HT-29 (cell line): ENCODE data around the gene LRRC7. TPM values are rescaled to one million over a fixed set of nuclear protein-coding genes. Genes with fewer than 3 reads are reported as not detected.

ENCODE experiments used
- DNase-seq: peaks from one replicate; pipeline ENCODE4 v3.0.0-alpha.2; 2015; ENCODE audit warnings: low spot score
- total RNA-seq: library from RNA; depleted of rRNA; stranded (reverse); fragments of >200 nt; shearing (Covaris generic); gene quantifications from 2 replicates; pipeline ENCODE4 v1.2.3, GENCODE V29; 2014

LRRC7 gene
- total RNA-seq, 1 experiment from 2014 or later = not detected

GRCh38 chr1:69765951-69766350, 198.2 kb downstream of the LRRC7 start:
- DNase-seq = no peak

GRCh38 chr1:69766431-69767180, 198.9 kb downstream of the LRRC7 start:
- no peak for DNase-seq

GRCh38 chr1:69776555-69776954, 208.8 kb downstream of the LRRC7 start:
- DNase-seq = no peak

- no peak for DNase-seq
Measured at GRCh38 chr1:69777423-69777822, 209.7 kb downstream of the LRRC7 start.

- DNase-seq = no peak
Measured at GRCh38 chr1:69777971-69778370, 210.2 kb downstream of the LRRC7 start.

- DNase-seq = no peak
Measured at GRCh38 chr1:69787151-69787550, 219.4 kb downstream of the LRRC7 start.

- DNase-seq = no peak
Measured at GRCh38 chr1:69791311-69791710, 223.6 kb downstream of the LRRC7 start.

GRCh38 chr1:69794831-69795230, 227.1 kb downstream of the LRRC7 start:
- DNase-seq = no peak

GRCh38 chr1:69814926-69815325, 247.2 kb downstream of the LRRC7 start:
- no peak for DNase-seq

- no peak for DNase-seq
Measured at GRCh38 chr1:69824932-69825331, 257.2 kb downstream of the LRRC7 start.

- no peak for DNase-seq
Measured at GRCh38 chr1:69827732-69828131, 260.0 kb downstream of the LRRC7 start.

- DNase-seq = no peak
Measured at GRCh38 chr1:69833536-69833935, 265.8 kb downstream of the LRRC7 start.

GRCh38 chr1:69834336-69834735, 266.6 kb downstream of the LRRC7 start:
- DNase-seq = no peak

- DNase-seq = no peak
Measured at GRCh38 chr1:69835955-69836354, 268.2 kb downstream of the LRRC7 start.

GRCh38 chr1:69836971-69837636, 269.4 kb downstream of the LRRC7 start:
- no peak for DNase-seq

GRCh38 chr1:69842326-69842725, 274.6 kb downstream of the LRRC7 start:
- DNase-seq = no peak

- DNase-seq = no peak
Measured at GRCh38 chr1:69845655-69846054, 277.9 kb downstream of the LRRC7 start.

- no peak for DNase-seq
Measured at GRCh38 chr1:69846267-69846666, 278.5 kb downstream of the LRRC7 start.

- DNase-seq = no peak
Measured at GRCh38 chr1:69847670-69848069, 279.9 kb downstream of the LRRC7 start.

- no peak for DNase-seq
Measured at GRCh38 chr1:69852151-69852550, 284.4 kb downstream of the LRRC7 start.

GRCh38 chr1:69852706-69853105, 285.0 kb downstream of the LRRC7 start:
- no peak for DNase-seq

- no peak for DNase-seq
Measured at GRCh38 chr1:69858534-69858933, 290.8 kb downstream of the LRRC7 start.

- DNase-seq = no peak
Measured at GRCh38 chr1:69861641-69862040, 293.9 kb downstream of the LRRC7 start.
